Caco-2 (cell line): Measurements from ENCODE around the gene NSDHL. TPM values are rescaled to one million over a fixed set of nuclear protein-coding genes. Genes with fewer than 3 reads are reported as not detected.

ENCODE experiments used
- BruUV-seq: library from RNA; stranded (reverse); fragments of 400-500 nt; replicated peaks from 2 replicates; lab custom pipeline; 2021; lab: Mats Ljungman, UMichigan
- CTCF ChIA-PET: fragments of 300-600 bp; sonication (Branson Sonifier 250); formaldehyde crosslinking; loops from one replicate; lab custom pipeline; 2022; ENCODE audit warnings: antibody characterized with exemption; lab: Charles Lee
- POLR2A ChIA-PET: fragments of 300-600 bp; sonication (Branson Sonifier 250); formaldehyde crosslinking; loops from one replicate; lab custom pipeline; 2022; ENCODE audit warnings: antibody characterized with exemption; lab: Charles Lee
- DNase-seq, 2 experiments: peaks; one replicate each; pipeline versions ENCODE4 v3.0.0 to v3.0.0-alpha.2; 2020 to 2022
- H3K27me3 ChIP-seq: replicated peaks from 2 replicates; pipeline ENCODE4 v1.6.0; 2011; ENCODE audit warnings: low read length; ENCODE audit not compliant: control insufficient read depth, insufficient read depth
- H3K36me3 ChIP-seq: 2 replicates; pipeline ENCODE4 v1.5.1; 2011; ENCODE audit warnings: low read length; ENCODE audit not compliant: control insufficient read depth, insufficient read depth
- H3K4me1 ChIP-seq: fragments of 250-450 bp; sonication (Bioruptor Pico); 2 replicates; pipeline ENCODE4 v1.5.1; 2020; ENCODE audit warnings: mild to moderate bottlenecking
- H3K4me3 ChIP-seq: 2 replicates; pipeline ENCODE4 v1.5.1; 2011; ENCODE audit warnings: low read depth, mild to moderate bottlenecking, control low read depth, low read length
- H3K9me3 ChIP-seq: fragments of 250-450 bp; sonication (Bioruptor Pico); 2 replicates; pipeline ENCODE4 v1.5.1; 2020; ENCODE audit warnings: mild to moderate bottlenecking, moderate library complexity
- H3K27ac Mint-ChIP-seq: one replicate; pipeline ENCODE4 v1.8.0; 2022; ENCODE audit warnings: mixed read lengths; ENCODE audit not compliant: unreplicated experiment
- H3K27me3 Mint-ChIP-seq: one replicate; pipeline ENCODE4 v1.8.0; 2022; ENCODE audit warnings: mixed read lengths; ENCODE audit not compliant: insufficient read depth, unreplicated experiment
- H3K36me3 Mint-ChIP-seq: one replicate; pipeline ENCODE4 v1.8.0; 2022; ENCODE audit warnings: mild to moderate bottlenecking, mixed read lengths; ENCODE audit not compliant: insufficient read depth, unreplicated experiment
- H3K4me1 Mint-ChIP-seq: one replicate; pipeline ENCODE4 v1.8.0; 2022; ENCODE audit warnings: low read depth, mixed read lengths; ENCODE audit not compliant: unreplicated experiment
- H3K4me3 Mint-ChIP-seq: one replicate; pipeline ENCODE4 v1.8.0; 2022; ENCODE audit warnings: mild to moderate bottlenecking, moderate library complexity, mixed read lengths; ENCODE audit not compliant: unreplicated experiment
- H3K9me3 Mint-ChIP-seq: one replicate; pipeline ENCODE4 v1.8.0; 2022; ENCODE audit warnings: mixed read lengths; ENCODE audit not compliant: unreplicated experiment
- CTCF ChIP-seq, 2 experiments: fragments of 200-600 bp in 1 of 2; IDR thresholded peaks; 1 replicate in 1 of 2; 2 replicates in 1 of 2; pipeline versions ENCODE4 v1.5.1 to v1.8.0; 2011 to 2022; ENCODE audit warnings: antibody characterized with exemption in 1 of 2, control low read depth in 1 of 2, inconsistent platforms in 1 of 2, low read depth in 1 of 2, low read length in 1 of 2, mild to moderate bottlenecking in 1 of 2, moderate library complexity in 1 of 2; ENCODE audit not compliant: insufficient read depth in 1 of 2, severe bottlenecking in 1 of 2, unreplicated experiment in 1 of 2
- intact Hi-C: fragments of 100-400 bp; cut with micrococcal nuclease; formaldehyde crosslinking; loops from one replicate; pipeline ENCODE4 v1.10.0; 2022; ENCODE audit not compliant: unreplicated experiment
- total RNA-seq: library from RNA; stranded (reverse); gene quantifications from 2 replicates; pipeline ENCODE4 v1.2.3, GENCODE V29; 2022

NSDHL gene
- total RNA-seq, 1 experiment from 2014 or later, result 34.9 TPM

GRCh38 chrX:152806035-152806434 lies 24.8 kb upstream of the NSDHL start:
- no peaks in the 10 kb centered on the region for H3K27me3 ChIP-seq
- H3K9me3 ChIP-seq, result no peaks in the 10 kb centered on the region
- POLR2A ChIA-PET, result no interaction called here
- no peak overlapping the region for H3K4me3 ChIP-seq
- H3K27ac Mint-ChIP-seq, result no peak overlapping the region
- no TSS peak for BruUV-seq
- no peaks in the 10 kb centered on the region for H3K36me3 Mint-ChIP-seq
- no peak for DNase-seq
- H3K4me1 Mint-ChIP-seq, result no peaks in the 10 kb centered on the region
- H3K4me3 Mint-ChIP-seq, result no peak overlapping the region
- CTCF ChIA-PET, result no interaction called here
- no peaks in the 10 kb centered on the region for H3K9me3 Mint-ChIP-seq
- no peaks in the 10 kb centered on the region for H3K36me3 ChIP-seq
- no peaks in the 10 kb centered on the region for H3K4me1 ChIP-seq
- no peak for TF ChIP-seq CTCF (IDR thresholded peaks at IDR 0.05; ENCODE audit: insufficient read depth in 1 of 2, low read depth in 1 of 2, low read length in 1 of 2, severe bottlenecking in 1 of 2, unreplicated experiment in 1 of 2)
- H3K27me3 Mint-ChIP-seq, result peaks cover 21% of the 10 kb centered on the region
- intact Hi-C loops, result no loop called here

- Histone ChIP-seq H3K9me3 (no peaks in the 10 kb centered on the region), H3K36me3 (no peaks in the 10 kb centered on the region), H3K4me3 (no peak overlapping the region), H3K27me3 (no peaks in the 10 kb centered on the region), H3K4me1 (no peaks in the 10 kb centered on the region)
- ChIA-PET CTCF (no interaction called here), POLR2A (no interaction called here)
- BruUV-seq, result no TSS peak
- Mint-ChIP-seq H3K27me3 (peaks cover 10% of the 10 kb centered on the region), H3K9me3 (no peaks in the 10 kb centered on the region), H3K4me1 (no peaks in the 10 kb centered on the region), H3K36me3 (peaks cover 5% of the 10 kb centered on the region), H3K4me3 (no peak overlapping the region), H3K27ac (no peak overlapping the region)
- DNase-seq, result no peak
- TF ChIP-seq CTCF (IDR thresholded peaks at IDR 0.05; ENCODE audit: insufficient read depth in 1 of 2, low read depth in 1 of 2, low read length in 1 of 2, severe bottlenecking in 1 of 2, unreplicated experiment in 1 of 2), result no peak
- intact Hi-C loops, result no loop called here
These were observed 20.5 kb upstream of the NSDHL start for GRCh38 chrX:152810403-152810802.

DNA sequence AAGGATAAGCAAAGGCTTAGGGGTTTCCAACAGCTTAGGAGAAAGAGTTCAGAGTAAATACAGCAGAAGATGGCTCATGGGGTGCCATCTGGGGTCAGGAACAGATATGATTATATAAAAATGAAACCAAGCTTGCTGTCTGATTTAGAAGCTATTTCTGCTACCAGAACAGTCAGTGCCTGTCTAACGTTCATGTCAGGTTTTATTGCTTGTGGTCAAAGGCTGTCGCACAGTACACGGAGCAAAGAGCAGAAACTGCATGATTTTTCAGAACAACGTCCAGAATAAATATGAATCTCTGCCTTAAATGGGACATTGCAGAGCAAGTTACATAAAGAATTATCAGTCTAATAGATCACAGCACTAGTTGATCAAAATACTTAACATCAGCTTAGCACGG lies 17.7 kb upstream of the NSDHL start:
- Mint-ChIP-seq H3K36me3 (peaks cover 5% of the 10 kb centered on the region), H3K27me3 (peaks cover 2% of the 10 kb centered on the region), H3K4me1 (no peaks in the 10 kb centered on the region), H3K4me3 (peak overlapping the region; percentile 51), H3K27ac (no peak overlapping the region), H3K9me3 (no peaks in the 10 kb centered on the region)
- no peak overlapping the region for H3K4me3 ChIP-seq
- DNase-seq, result no peak
- no peak for TF ChIP-seq CTCF (IDR thresholded peaks at IDR 0.05; ENCODE audit: insufficient read depth in 1 of 2, low read depth in 1 of 2, low read length in 1 of 2, severe bottlenecking in 1 of 2, unreplicated experiment in 1 of 2)
- intact Hi-C loops, result no loop called here
- no peaks in the 10 kb centered on the region for H3K27me3 ChIP-seq
- no peaks in the 10 kb centered on the region for H3K36me3 ChIP-seq
- no peaks in the 10 kb centered on the region for H3K4me1 ChIP-seq
- POLR2A ChIA-PET, result no interaction called here
- H3K9me3 ChIP-seq, result no peaks in the 10 kb centered on the region
- CTCF ChIA-PET, result interaction anchor here (1.2 kb wide), 1 partner anchor 172 kb away, joined by 3 read pairs; no protein-coding TSS in a partner anchor
- no TSS peak for BruUV-seq
